Measurements from ENCODE around the gene DNAH1. TPM values are rescaled to one million over a fixed set of nuclear protein-coding genes. Genes with fewer than 3 reads are reported as not detected.

Gene DNAH1
- total and polyA plus RNA-seq, 2 donors (not counting 1 experiment from before 2014, with no cell fraction given): 47.2 to 59.2 TPM

- H3K27ac Mint-ChIP-seq: peak overlapping the region; percentile 44
- H2AFZ ChIP-seq (ENCODE audit: insufficient read depth, low read depth, low read length, poor library complexity, severe bottlenecking): no peak overlapping the region
- H4K20me1 ChIP-seq (ENCODE audit: control insufficient read depth, insufficient read depth, low read length, poor library complexity, severe bottlenecking): peaks cover 14% of the 10 kb centered on the region
- H3K27me3 Mint-ChIP-seq: no peaks in the 10 kb centered on the region
- ChIA-PET POLR2A (no interaction called here), CTCF (no interaction called here)
- no peaks in the 10 kb centered on the region for H3K27me3 ChIP-seq (replicated peaks in 1 of 4; ENCODE audit: control extremely low read depth in 1 of 4, control insufficient read depth in 3 of 4, insufficient read depth in 4 of 4, low read length in 3 of 4)
- WGBS (ENCODE audit: insufficient coverage): 100% methylated on average over 1 of the region's 8 CpGs
- H3K27ac ChIP-seq (ENCODE audit: low read length in 2 of 2): no peak overlapping the region
- intact Hi-C loops (cut with micrococcal nuclease): no loop called here
- DNase-seq: peak; percentile 18
- peak overlapping the region; percentile 86 for H3K4me3 Mint-ChIP-seq
- no peaks in the 10 kb centered on the region for H3K9me3 ChIP-seq (ENCODE audit: control extremely low read depth in 1 of 3, control insufficient read depth in 2 of 3, insufficient read depth in 1 of 3, low read length in 2 of 3)
- peaks cover 26 to 39% of the 10 kb centered on the region in 2 donors for H3K4me1 ChIP-seq (ENCODE audit: control insufficient read depth in 2 of 2, insufficient read depth in 2 of 2, low read length in 2 of 2)
- H3K4me3 ChIP-seq (ENCODE audit: control extremely low read depth in 1 of 5, extremely low read depth in 1 of 5, insufficient read depth in 1 of 5, low read depth in 2 of 5, low read length in 4 of 5): peak overlapping the region in 1 of 5 experiments; percentile 88
- no peaks in the 10 kb centered on the region for H3K9me3 Mint-ChIP-seq (ENCODE audit: insufficient read depth)
- peaks cover 42% of the 10 kb centered on the region for H3K79me2 ChIP-seq (ENCODE audit: control insufficient read depth, insufficient read depth, low read length)
- peaks cover 36% of the 10 kb centered on the region for H3K4me1 Mint-ChIP-seq
- no peak for ATAC-seq (ENCODE audit: low read depth)
- H3K4me2 ChIP-seq (replicated peaks; ENCODE audit: low read depth, low read length, poor library complexity, severe bottlenecking): peak overlapping the region; percentile 96
- peak overlapping the region; percentile 89 for H3K9ac ChIP-seq (ENCODE audit: low read length)
- no peak for TF ChIP-seq EZH2 (IDR thresholded peaks at IDR 0.05; ENCODE audit: borderline replicate concordance, insufficient read depth, low read depth, low read length, poor library complexity, severe bottlenecking)
- TF ChIP-seq, protein P1, sequence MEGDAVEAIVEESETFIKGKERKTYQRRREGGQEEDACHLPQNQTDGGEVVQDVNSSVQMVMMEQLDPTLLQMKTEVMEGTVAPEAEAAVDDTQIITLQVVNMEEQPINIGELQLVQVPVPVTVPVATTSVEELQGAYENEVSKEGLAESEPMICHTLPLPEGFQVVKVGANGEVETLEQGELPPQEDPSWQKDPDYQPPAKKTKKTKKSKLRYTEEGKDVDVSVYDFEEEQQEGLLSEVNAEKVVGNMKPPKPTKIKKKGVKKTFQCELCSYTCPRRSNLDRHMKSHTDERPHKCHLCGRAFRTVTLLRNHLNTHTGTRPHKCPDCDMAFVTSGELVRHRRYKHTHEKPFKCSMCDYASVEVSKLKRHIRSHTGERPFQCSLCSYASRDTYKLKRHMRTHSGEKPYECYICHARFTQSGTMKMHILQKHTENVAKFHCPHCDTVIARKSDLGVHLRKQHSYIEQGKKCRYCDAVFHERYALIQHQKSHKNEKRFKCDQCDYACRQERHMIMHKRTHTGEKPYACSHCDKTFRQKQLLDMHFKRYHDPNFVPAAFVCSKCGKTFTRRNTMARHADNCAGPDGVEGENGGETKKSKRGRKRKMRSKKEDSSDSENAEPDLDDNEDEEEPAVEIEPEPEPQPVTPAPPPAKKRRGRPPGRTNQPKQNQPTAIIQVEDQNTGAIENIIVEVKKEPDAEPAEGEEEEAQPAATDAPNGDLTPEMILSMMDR (IDR thresholded peaks at IDR 0.05): no peak
- H3K36me3 ChIP-seq (replicated peaks in 1 of 2; ENCODE audit: control extremely low read depth in 1 of 2, control insufficient read depth in 1 of 2, extremely low read depth in 1 of 2, insufficient read depth in 2 of 2, low read length in 1 of 2): peaks cover 1 to 53% of the 10 kb centered on the region in 2 experiments
Measured at GRCh38 chr3:52408466-52408865, 92.3 kb downstream of the DNAH1 start.

- Histone ChIP-seq H3K9ac (ENCODE audit: low read length) (no peak overlapping the region), H3K27ac (ENCODE audit: low read length in 2 of 2) (no peak overlapping the region), H3K4me1 (ENCODE audit: control insufficient read depth in 2 of 2, insufficient read depth in 2 of 2, low read length in 2 of 2) (peaks cover 16 to 19% of the 10 kb centered on the region in 2 donors), H3K4me3 (ENCODE audit: control extremely low read depth in 1 of 5, extremely low read depth in 1 of 5, insufficient read depth in 1 of 5, low read depth in 2 of 5, low read length in 4 of 5) (no peak overlapping the region), H3K9me3 (ENCODE audit: control extremely low read depth in 1 of 3, control insufficient read depth in 2 of 3, insufficient read depth in 1 of 3, low read length in 2 of 3) (no peaks in the 10 kb centered on the region), H4K20me1 (ENCODE audit: control insufficient read depth, insufficient read depth, low read length, poor library complexity, severe bottlenecking) (no peaks in the 10 kb centered on the region), H3K27me3 (replicated peaks in 1 of 4; ENCODE audit: control extremely low read depth in 1 of 4, control insufficient read depth in 3 of 4, insufficient read depth in 4 of 4, low read length in 3 of 4) (no peaks in the 10 kb centered on the region), H3K79me2 (ENCODE audit: control insufficient read depth, insufficient read depth, low read length) (peaks cover 10% of the 10 kb centered on the region), H3K36me3 (replicated peaks in 1 of 2; ENCODE audit: control extremely low read depth in 1 of 2, control insufficient read depth in 1 of 2, extremely low read depth in 1 of 2, insufficient read depth in 2 of 2, low read length in 1 of 2) (peaks cover 0 to 5% of the 10 kb centered on the region in 2 experiments), H3K4me2 (replicated peaks; ENCODE audit: low read depth, low read length, poor library complexity, severe bottlenecking) (no peak overlapping the region), H2AFZ (ENCODE audit: insufficient read depth, low read depth, low read length, poor library complexity, severe bottlenecking) (no peak overlapping the region)
- H3K27ac Mint-ChIP-seq: no peak overlapping the region
- no peak for ATAC-seq (ENCODE audit: low read depth)
- H3K4me3 Mint-ChIP-seq: no peak overlapping the region
- H3K4me1 Mint-ChIP-seq: peaks cover 21% of the 10 kb centered on the region
- H3K9me3 Mint-ChIP-seq (ENCODE audit: insufficient read depth): no peaks in the 10 kb centered on the region
- TF ChIP-seq EZH2 (IDR thresholded peaks at IDR 0.05; ENCODE audit: borderline replicate concordance, insufficient read depth, low read depth, low read length, poor library complexity, severe bottlenecking): no peak
- TF ChIP-seq, protein P1 (IDR thresholded peaks at IDR 0.05): no peak
- DNase-seq: no peak
- intact Hi-C loops (cut with micrococcal nuclease): no loop called here
- CTCF ChIA-PET: interaction anchor here (1.3 kb wide), 1 partner anchor 12 kb away, joined by 4 read pairs; no protein-coding TSS in a partner anchor
- no peaks in the 10 kb centered on the region for H3K27me3 Mint-ChIP-seq
- POLR2A ChIA-PET: no interaction called here
- WGBS (ENCODE audit: insufficient coverage): no CpG with 5 or more reads among the region's 3 CpGs
Measured at GRCh38 chr3:52415800-52416199, 99.7 kb downstream of the DNAH1 start.
